ENCODE results near the gene KITLG. TPM values are rescaled to one million over a fixed set of nuclear protein-coding genes. Genes with fewer than 3 reads are reported as not detected.

The KITLG gene
- total RNA-seq, 1 experiment from 2014 or later: 14.9 TPM

DNA sequence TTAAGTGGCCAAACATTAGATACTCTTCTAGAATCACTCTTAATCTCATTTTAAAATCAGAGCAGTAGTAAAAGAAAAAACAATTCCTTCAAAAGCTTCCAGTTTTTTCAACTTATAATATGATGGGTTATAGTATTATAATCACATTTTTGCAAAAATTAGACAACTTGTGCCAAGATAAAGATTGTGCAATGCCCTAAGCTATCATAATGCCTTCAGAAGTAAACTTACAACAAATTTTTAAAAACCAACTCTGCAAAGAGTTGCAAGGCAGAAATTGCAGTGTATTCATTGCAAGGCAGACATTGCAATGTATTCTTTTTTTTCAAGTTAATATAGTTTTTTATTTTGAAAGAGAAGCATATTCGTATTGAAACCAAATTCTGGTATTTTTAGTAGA lies 47.2 kb upstream of the KITLG start:
- H3K27ac ChIP-seq (ENCODE audit: low read length): no peak overlapping the region
- no peaks in the 10 kb centered on the region for H3K27me3 ChIP-seq (ENCODE audit: low read length)
- no peaks in the 10 kb centered on the region for H3K79me2 ChIP-seq (ENCODE audit: low read length)
- no peak overlapping the region for H3K4me3 ChIP-seq (ENCODE audit: low read length)
- H3K36me3 ChIP-seq (ENCODE audit: low read depth, low read length): no peaks in the 10 kb centered on the region
- H3K4me2 ChIP-seq (ENCODE audit: low read length): no peak overlapping the region
- H3K9me2 ChIP-seq (replicated peaks; ENCODE audit: low read length): no peaks in the 10 kb centered on the region
- no peaks in the 10 kb centered on the region for H3F3A ChIP-seq (ENCODE audit: low read length, unreplicated experiment)
- no peak overlapping the region for H2AFZ ChIP-seq (ENCODE audit: low read length)
- no peaks in the 10 kb centered on the region for H3K4me1 ChIP-seq (ENCODE audit: insufficient read depth, low read length)
- no peak for TF ChIP-seq EZH2phosphoT487 (IDR thresholded peaks at IDR 0.05; ENCODE audit: borderline replicate concordance, low read length)
- TF ChIP-seq EZH2 (IDR thresholded peaks at IDR 0.05; ENCODE audit: low read length, unreplicated experiment): no peak
- TF ChIP-seq, protein P1, sequence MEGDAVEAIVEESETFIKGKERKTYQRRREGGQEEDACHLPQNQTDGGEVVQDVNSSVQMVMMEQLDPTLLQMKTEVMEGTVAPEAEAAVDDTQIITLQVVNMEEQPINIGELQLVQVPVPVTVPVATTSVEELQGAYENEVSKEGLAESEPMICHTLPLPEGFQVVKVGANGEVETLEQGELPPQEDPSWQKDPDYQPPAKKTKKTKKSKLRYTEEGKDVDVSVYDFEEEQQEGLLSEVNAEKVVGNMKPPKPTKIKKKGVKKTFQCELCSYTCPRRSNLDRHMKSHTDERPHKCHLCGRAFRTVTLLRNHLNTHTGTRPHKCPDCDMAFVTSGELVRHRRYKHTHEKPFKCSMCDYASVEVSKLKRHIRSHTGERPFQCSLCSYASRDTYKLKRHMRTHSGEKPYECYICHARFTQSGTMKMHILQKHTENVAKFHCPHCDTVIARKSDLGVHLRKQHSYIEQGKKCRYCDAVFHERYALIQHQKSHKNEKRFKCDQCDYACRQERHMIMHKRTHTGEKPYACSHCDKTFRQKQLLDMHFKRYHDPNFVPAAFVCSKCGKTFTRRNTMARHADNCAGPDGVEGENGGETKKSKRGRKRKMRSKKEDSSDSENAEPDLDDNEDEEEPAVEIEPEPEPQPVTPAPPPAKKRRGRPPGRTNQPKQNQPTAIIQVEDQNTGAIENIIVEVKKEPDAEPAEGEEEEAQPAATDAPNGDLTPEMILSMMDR (conservative IDR thresholded peaks at IDR 0.05; ENCODE audit: low read depth, low read length): no peak
- POLR2A ChIA-PET (ENCODE audit: unreplicated experiment): no interaction called here
- BruUV-seq (replicated peaks): no TSS peak
- ATAC-seq (no peak), DNase-seq (no peak)
- H3K9ac ChIP-seq (ENCODE audit: low read length): no peak overlapping the region
- CTCF ChIA-PET: no interaction called here
- H4K20me1 ChIP-seq (ENCODE audit: low read length): no peaks in the 10 kb centered on the region
- H3K9me3 ChIP-seq (ENCODE audit: low read length): no peaks in the 10 kb centered on the region
- intact Hi-C loops (cut with micrococcal nuclease): no loop called here

DNA sequence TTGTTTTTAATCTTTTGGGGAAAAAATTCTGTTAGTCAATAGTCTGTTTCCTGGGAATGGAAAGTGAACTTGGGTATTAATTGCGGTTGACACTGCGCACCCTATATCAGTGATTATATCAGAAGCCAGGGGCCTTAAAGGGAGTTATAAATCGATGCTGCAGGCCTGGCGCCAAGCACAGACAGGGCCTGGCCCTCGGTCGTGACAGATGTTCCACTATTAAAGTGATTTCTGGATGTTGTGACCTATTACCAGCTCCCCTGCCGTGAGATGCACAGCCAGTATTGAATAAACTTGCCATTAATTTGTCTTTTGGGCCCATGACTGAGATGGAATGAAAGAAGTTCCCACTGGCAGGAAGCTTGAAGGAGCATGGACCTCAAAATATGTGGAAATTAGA lies 45.1 kb upstream of the KITLG start:
- ChIA-PET CTCF (no interaction called here), POLR2A (ENCODE audit: unreplicated experiment) (no interaction called here)
- H3K79me2 ChIP-seq (ENCODE audit: low read length): no peaks in the 10 kb centered on the region
- H3K9me2 ChIP-seq (replicated peaks; ENCODE audit: low read length): no peaks in the 10 kb centered on the region
- H2AFZ ChIP-seq (ENCODE audit: low read length): no peak overlapping the region
- H3K27me3 ChIP-seq (ENCODE audit: low read length): no peaks in the 10 kb centered on the region
- H3K9ac ChIP-seq (ENCODE audit: low read length): no peak overlapping the region
- H3K4me3 ChIP-seq (ENCODE audit: low read length): no peak overlapping the region
- DNase-seq: no peak
- BruUV-seq (replicated peaks): no TSS peak
- H3K27ac ChIP-seq (ENCODE audit: low read length): no peak overlapping the region
- H3K4me2 ChIP-seq (ENCODE audit: low read length): no peak overlapping the region
- intact Hi-C loops (cut with micrococcal nuclease): no loop called here
- no peaks in the 10 kb centered on the region for H3F3A ChIP-seq (ENCODE audit: low read length, unreplicated experiment)
- no peak for ATAC-seq
- H3K9me3 ChIP-seq (ENCODE audit: low read length): no peaks in the 10 kb centered on the region
- H3K36me3 ChIP-seq (ENCODE audit: low read depth, low read length): no peaks in the 10 kb centered on the region
- H3K4me1 ChIP-seq (ENCODE audit: insufficient read depth, low read length): no peaks in the 10 kb centered on the region
- TF ChIP-seq, protein P1 (conservative IDR thresholded peaks at IDR 0.05; ENCODE audit: low read depth, low read length): no peak
- TF ChIP-seq EZH2phosphoT487 (IDR thresholded peaks at IDR 0.05; ENCODE audit: borderline replicate concordance, low read length) (no peak), EZH2 (IDR thresholded peaks at IDR 0.05; ENCODE audit: low read length, unreplicated experiment) (no peak)
- no peaks in the 10 kb centered on the region for H4K20me1 ChIP-seq (ENCODE audit: low read length)

DNA sequence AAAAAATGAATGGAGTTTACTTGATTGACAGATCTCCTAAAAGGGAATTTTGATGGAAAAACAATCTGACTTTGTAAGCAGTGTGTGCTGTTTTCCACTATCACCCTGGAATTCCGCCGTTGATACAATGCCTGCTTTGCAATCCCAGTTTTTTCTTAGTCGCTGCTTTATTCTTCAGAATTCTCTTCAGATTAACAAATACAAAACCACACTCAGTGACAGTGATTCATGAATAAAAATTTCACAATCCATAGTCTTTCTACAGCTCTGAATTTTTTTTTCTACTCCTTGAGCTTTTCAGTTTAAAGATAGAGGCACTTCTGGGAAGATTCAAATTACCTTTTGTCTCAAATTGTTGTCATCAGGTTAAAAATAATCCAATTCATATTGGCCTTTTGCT lies 44.6 kb upstream of the KITLG start:
- Histone ChIP-seq H3K4me3 (ENCODE audit: low read length) (no peak overlapping the region), H3K9ac (ENCODE audit: low read length) (no peak overlapping the region), H3F3A (ENCODE audit: low read length, unreplicated experiment) (no peaks in the 10 kb centered on the region), H3K9me2 (replicated peaks; ENCODE audit: low read length) (no peaks in the 10 kb centered on the region), H3K27ac (ENCODE audit: low read length) (no peak overlapping the region), H3K79me2 (ENCODE audit: low read length) (no peaks in the 10 kb centered on the region), H3K36me3 (ENCODE audit: low read depth, low read length) (no peaks in the 10 kb centered on the region), H2AFZ (ENCODE audit: low read length) (no peak overlapping the region), H3K9me3 (ENCODE audit: low read length) (no peaks in the 10 kb centered on the region), H3K4me2 (ENCODE audit: low read length) (no peak overlapping the region), H4K20me1 (ENCODE audit: low read length) (no peaks in the 10 kb centered on the region), H3K27me3 (ENCODE audit: low read length) (no peaks in the 10 kb centered on the region), H3K4me1 (ENCODE audit: insufficient read depth, low read length) (no peaks in the 10 kb centered on the region)
- ATAC-seq (no peak), DNase-seq (peak; percentile 21)
- ChIA-PET CTCF (no interaction called here), POLR2A (ENCODE audit: unreplicated experiment) (no interaction called here)
- TF ChIP-seq EZH2phosphoT487 (IDR thresholded peaks at IDR 0.05; ENCODE audit: borderline replicate concordance, low read length): no peak
- TF ChIP-seq EZH2 (IDR thresholded peaks at IDR 0.05; ENCODE audit: low read length, unreplicated experiment): no peak
- TF ChIP-seq, protein P1 (conservative IDR thresholded peaks at IDR 0.05; ENCODE audit: low read depth, low read length): no peak
- no TSS peak for BruUV-seq (replicated peaks)
- intact Hi-C loops (cut with micrococcal nuclease): no loop called here

Data from PC-3 (cell line).